ENCODE results near the gene CUBN.

Gene CUBN

GRCh38 chr10:17101257-17101909, 28.2 kb downstream of the CUBN start:
- no peak for DNase-seq (ENCODE audit: low read depth in 2 of 2)
- no peak overlapping the region for H3K4me3 ChIP-seq (replicated peaks in 1 of 2; ENCODE audit: low read depth in 2 of 2, low read length in 2 of 2)

DNA sequence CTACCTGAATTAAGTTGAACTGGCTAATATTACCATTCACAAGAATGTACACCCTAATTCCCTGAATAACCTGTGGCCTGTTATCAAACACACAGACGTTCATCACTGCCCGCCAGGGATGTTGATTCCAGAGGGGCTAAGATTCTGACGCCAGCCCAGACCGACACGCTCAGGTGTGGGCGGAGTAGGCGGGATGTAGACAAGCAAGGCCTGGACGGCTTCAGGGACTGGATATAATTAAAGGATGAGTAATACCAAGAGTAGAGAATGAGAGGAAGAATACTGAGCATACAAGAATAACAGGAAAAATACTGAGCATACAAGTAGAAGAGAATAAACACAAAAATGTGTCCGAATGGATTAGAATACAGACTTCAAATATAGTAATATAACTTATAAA, 29.0 kb downstream of the CUBN start:
- no peak for DNase-seq (ENCODE audit: low read depth in 2 of 2)
- no peak overlapping the region for H3K4me3 ChIP-seq (replicated peaks in 1 of 2; ENCODE audit: low read depth in 2 of 2, low read length in 2 of 2)
- TF ChIP-seq, protein P1, sequence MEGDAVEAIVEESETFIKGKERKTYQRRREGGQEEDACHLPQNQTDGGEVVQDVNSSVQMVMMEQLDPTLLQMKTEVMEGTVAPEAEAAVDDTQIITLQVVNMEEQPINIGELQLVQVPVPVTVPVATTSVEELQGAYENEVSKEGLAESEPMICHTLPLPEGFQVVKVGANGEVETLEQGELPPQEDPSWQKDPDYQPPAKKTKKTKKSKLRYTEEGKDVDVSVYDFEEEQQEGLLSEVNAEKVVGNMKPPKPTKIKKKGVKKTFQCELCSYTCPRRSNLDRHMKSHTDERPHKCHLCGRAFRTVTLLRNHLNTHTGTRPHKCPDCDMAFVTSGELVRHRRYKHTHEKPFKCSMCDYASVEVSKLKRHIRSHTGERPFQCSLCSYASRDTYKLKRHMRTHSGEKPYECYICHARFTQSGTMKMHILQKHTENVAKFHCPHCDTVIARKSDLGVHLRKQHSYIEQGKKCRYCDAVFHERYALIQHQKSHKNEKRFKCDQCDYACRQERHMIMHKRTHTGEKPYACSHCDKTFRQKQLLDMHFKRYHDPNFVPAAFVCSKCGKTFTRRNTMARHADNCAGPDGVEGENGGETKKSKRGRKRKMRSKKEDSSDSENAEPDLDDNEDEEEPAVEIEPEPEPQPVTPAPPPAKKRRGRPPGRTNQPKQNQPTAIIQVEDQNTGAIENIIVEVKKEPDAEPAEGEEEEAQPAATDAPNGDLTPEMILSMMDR (IDR thresholded peaks at IDR 0.05; ENCODE audit: low read depth, low read length): no peak

More at GRCh38 chr10:17101257-17101909, 28.2 kb downstream of the CUBN start:
- TF ChIP-seq, protein P1 (IDR thresholded peaks at IDR 0.05; ENCODE audit: low read depth, low read length): no peak

GRCh38 chr10:17098012-17098411, 31.6 kb downstream of the CUBN start:
- no peak overlapping the region for H3K4me3 ChIP-seq (replicated peaks in 1 of 2; ENCODE audit: low read depth in 2 of 2, low read length in 2 of 2)
- TF ChIP-seq, protein P1 (IDR thresholded peaks at IDR 0.05; ENCODE audit: low read depth, low read length): no peak
- no peak for DNase-seq (ENCODE audit: low read depth in 2 of 2)

DNA sequence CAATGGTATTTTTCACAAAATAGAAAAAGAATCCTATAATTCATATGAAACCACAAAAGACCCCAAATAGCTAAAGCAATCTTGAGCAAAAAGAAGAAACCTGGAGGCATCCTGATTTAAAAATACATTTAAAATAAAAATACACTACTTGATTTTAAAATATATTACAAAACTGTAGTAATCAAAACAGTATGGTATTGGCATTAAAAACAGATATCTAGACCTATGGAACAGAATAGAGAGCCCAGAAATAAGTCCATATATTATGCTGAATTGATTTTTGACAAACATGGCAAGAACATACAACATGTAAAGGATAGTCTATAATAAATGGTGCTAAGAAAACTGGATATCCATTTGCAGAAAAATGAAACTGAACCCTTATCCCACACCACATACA, 34.8 kb downstream of the CUBN start:
- DNase-seq (ENCODE audit: low read depth in 2 of 2): no peak
- TF ChIP-seq, protein P1 (IDR thresholded peaks at IDR 0.05; ENCODE audit: low read depth, low read length): no peak
- H3K4me3 ChIP-seq (replicated peaks in 1 of 2; ENCODE audit: low read depth in 2 of 2, low read length in 2 of 2): no peak overlapping the region

DNA sequence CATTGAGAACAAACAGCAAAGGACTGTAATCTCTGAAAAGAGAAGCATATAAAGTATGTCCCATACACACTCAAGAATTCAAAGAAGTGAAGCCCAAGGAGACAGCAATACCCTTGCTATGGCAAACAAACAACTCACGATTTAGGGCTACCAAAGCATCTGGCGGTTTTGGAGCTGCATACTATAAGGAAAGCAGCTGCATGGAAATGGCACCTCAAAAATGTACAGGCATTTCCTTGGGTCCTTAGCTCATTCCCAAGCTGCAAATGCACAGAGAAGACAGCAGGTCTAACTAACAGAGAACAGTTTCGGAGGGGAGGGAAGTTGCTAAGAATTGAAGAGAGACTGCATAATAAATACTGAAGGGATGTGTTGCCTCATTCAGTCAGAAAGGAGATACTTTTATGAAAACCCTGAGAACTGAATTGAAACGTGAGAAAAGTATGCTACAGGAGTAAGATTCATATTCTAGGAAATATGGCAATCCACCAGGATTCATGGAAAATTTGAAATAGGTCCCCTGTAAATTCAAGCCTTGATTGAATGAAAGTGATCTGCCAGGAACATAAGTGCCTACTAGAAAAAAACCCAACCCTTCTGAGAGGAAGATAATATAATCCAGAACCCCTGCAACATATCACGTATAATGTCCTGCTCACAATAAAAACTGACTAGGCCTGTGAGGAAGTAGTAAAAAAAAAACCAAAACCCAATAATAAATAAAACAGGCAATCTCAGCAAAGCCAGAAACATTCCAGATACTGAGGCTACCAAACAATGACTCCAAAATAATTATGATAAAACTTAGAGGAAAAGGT, 36.4 kb downstream of the CUBN start:
- DNase-seq (ENCODE audit: low read depth in 2 of 2): no peak
- TF ChIP-seq, protein P1 (IDR thresholded peaks at IDR 0.05; ENCODE audit: low read depth, low read length): no peak
- H3K4me3 ChIP-seq (replicated peaks in 1 of 2; ENCODE audit: low read depth in 2 of 2, low read length in 2 of 2): no peak overlapping the region

DNA sequence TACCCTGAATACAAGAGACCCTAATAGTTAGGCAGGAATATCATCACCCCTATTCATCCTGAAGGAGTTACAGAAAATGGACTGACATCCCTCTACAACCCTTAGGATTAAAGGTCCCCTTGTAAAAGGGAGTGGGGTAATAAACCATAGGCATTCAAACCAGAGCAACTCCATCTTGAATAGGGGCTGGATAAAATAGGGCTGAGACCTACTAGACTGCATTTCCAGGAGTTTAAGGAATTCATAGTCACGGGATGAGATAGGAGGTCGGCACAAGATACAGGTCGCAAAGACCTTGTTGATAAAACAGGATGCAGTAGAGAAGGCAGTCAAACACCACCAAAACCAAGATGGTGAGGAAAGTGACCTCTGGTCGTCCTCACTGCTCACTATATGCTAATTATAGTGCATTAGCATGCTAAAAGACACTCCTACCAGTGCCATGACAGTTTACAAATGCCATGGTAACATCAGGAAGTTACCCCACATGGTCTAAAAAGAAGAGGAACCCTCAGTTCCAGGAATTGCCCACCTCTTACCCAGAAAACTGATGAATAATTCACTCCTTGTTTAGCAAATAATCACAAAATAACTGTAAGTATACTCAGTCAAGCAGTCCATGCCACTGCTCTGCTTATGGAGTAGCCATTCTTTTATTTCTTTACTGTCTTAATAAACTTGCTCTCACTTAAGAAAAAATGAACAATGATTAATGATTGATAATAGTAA, 37.2 kb downstream of the CUBN start:
- DNase-seq (ENCODE audit: low read depth in 2 of 2): no peak
- TF ChIP-seq, protein P1 (IDR thresholded peaks at IDR 0.05; ENCODE audit: low read depth, low read length): no peak
- H3K4me3 ChIP-seq (replicated peaks in 1 of 2; ENCODE audit: low read depth in 2 of 2, low read length in 2 of 2): no peak overlapping the region
